Ascending aorta (tissue), 2 donors: Measurements from ENCODE around the gene B3GALT6. TPM values are rescaled to one million over a fixed set of nuclear protein-coding genes. Genes with fewer than 3 reads are reported as not detected.

ENCODE experiments used
- DNase-seq, 2 donors: peaks; one replicate each; pipeline ENCODE4 v3.0.0-alpha.2; 2019; ENCODE audit warnings: low spot score in 2 of 2
- H3K27ac ChIP-seq, 2 donors: fragments of 200-600 bp; sonication (generic); one replicate each; pipeline ENCODE4 v1.5.1; 2016 to 2017; ENCODE audit warnings: mild to moderate bottlenecking in 1 of 2
- H3K27me3 ChIP-seq: fragments of 200-600 bp; sonication (generic); one replicate; pipeline ENCODE4 v1.5.1; 2017
- H3K36me3 ChIP-seq, 2 donors: fragments of 200-600 bp; sonication (generic); one replicate each; pipeline ENCODE4 v1.5.1; 2016
- H3K4me1 ChIP-seq, 2 donors: fragments of 200-600 bp; sonication (generic); one replicate each; pipeline ENCODE4 v1.5.1; 2016 to 2017; ENCODE audit warnings: mild to moderate bottlenecking in 1 of 2
- H3K4me3 ChIP-seq, 2 donors: fragments of 200-600 bp; sonication (generic); one replicate each; pipeline ENCODE4 v1.5.1; 2016 to 2017; ENCODE audit warnings: mild to moderate bottlenecking in 1 of 2
- H3K9me3 ChIP-seq, 2 donors: fragments of 200-600 bp; sonication (generic); one replicate each; pipeline ENCODE4 v1.5.1; 2016
- intact Hi-C: fragments of 100-400 bp; cut with DNase I; formaldehyde crosslinking; loops from one replicate; pipeline ENCODE4 v1.15.1; 2023
- total RNA-seq: library from RNA; depleted of rRNA; stranded (reverse); fragments of >200 nt; gene quantifications from one replicate; pipeline ENCODE4 v1.1.0, GENCODE V29; 2016
- TF ChIP-seq, protein P1 (sequence below), 3 experiments: fragments of 200-600 bp in 2 of 3; fragments of 450-650 bp in 1 of 3; sonication (generic) in 2 of 3; IDR thresholded peaks; one replicate each; pipeline ENCODE4 v1.5.1; 2016 to 2019; ENCODE audit warnings: antibody characterized with exemption in 3 of 3, mild to moderate bottlenecking in 1 of 3, moderate library complexity in 1 of 3

The B3GALT6 gene
- total RNA-seq, 1 donor from 2014 or later = 94.9 TPM

DNA sequence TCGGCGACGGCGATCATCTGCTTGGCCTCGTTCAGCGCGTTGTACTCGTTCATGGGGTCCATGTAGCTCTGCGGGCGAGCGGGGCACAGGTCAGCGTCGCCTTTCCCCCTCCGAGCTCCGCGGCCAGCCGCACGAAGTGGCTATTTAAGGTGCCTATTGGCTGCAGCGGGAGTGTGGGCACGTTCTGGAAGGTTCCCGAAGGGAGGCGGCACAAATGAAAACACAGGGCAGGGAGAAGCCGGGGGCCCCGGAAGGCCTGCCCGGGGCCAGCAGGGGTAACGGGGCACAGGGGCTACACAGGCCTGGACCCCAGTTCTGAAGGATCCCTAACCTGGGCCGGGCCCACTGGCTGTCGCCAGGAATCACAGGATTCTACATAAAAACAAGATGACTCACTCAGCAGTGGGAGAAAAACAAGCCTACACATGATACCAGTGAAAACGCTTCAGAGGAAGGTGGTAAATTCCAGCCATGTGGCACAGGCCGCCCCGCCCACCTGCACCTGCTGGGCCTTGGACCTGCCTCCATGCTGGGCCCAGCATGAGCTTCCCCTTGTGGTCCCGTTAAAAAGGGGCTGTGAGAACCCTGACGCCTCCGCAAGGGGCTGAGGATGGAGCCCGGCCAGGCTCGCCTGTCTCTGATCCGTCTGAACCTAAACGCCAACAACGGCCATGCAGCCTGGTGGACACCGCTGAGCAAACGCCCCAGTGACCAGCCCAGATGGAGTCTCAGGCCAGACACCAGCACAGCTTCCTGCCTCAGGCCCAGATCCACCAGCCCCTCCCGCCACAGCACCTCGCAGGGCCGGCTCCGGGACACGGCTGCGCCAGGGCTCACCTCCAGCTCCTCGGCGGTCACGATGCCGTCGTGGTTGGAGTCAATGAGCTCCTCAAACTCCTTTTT, 14.2 kb upstream of the B3GALT6 start:
- intact Hi-C loops = no loop called here
- DNase-seq = no peak
- TF ChIP-seq, protein P1, sequence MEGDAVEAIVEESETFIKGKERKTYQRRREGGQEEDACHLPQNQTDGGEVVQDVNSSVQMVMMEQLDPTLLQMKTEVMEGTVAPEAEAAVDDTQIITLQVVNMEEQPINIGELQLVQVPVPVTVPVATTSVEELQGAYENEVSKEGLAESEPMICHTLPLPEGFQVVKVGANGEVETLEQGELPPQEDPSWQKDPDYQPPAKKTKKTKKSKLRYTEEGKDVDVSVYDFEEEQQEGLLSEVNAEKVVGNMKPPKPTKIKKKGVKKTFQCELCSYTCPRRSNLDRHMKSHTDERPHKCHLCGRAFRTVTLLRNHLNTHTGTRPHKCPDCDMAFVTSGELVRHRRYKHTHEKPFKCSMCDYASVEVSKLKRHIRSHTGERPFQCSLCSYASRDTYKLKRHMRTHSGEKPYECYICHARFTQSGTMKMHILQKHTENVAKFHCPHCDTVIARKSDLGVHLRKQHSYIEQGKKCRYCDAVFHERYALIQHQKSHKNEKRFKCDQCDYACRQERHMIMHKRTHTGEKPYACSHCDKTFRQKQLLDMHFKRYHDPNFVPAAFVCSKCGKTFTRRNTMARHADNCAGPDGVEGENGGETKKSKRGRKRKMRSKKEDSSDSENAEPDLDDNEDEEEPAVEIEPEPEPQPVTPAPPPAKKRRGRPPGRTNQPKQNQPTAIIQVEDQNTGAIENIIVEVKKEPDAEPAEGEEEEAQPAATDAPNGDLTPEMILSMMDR (IDR thresholded peaks at IDR 0.05) = no peak
- Histone ChIP-seq H3K9me3 (no peaks in the 10 kb centered on the region), H3K36me3 (peaks cover 60 to 67% of the 10 kb centered on the region in 2 donors), H3K27me3 (no peaks in the 10 kb centered on the region), H3K27ac (no peak overlapping the region), H3K4me3 (no peak overlapping the region), H3K4me1 (no peaks in the 10 kb centered on the region)

DNA sequence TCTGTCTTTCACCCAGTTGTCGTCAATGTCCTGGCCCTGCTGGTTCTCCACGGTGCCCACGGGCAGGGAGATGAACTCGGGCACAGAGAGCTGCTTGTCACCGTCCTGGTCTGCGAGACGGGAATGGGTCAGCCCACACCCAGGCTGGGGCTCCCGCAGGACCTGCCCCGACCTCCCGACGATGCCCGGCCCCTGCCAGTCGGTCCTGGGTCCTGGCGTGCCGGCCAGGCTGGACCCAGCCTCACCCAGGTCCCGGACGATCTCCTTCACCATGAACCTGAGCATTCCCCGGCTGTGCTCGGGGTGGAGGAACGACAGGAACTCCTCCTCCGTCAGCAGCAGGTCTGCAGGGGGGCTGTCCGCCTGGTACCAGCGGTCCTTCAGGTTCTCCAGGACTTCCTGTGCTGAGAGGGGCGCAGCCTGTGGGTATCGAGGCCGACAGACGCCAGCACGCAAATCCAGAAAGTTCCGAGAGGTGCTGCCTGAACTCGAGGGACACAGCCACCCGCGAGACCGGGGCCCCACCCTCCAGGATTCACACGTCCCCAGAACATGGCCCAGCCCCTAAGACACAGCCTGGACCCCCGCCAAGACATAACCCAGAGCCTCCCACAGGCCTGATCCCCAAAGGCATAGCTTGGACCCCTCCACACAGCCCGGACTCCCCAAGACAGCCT, 13.4 kb upstream of the B3GALT6 start:
- TF ChIP-seq, protein P1 (IDR thresholded peaks at IDR 0.05) = no peak
- H3K27ac ChIP-seq = no peak overlapping the region

DNA sequence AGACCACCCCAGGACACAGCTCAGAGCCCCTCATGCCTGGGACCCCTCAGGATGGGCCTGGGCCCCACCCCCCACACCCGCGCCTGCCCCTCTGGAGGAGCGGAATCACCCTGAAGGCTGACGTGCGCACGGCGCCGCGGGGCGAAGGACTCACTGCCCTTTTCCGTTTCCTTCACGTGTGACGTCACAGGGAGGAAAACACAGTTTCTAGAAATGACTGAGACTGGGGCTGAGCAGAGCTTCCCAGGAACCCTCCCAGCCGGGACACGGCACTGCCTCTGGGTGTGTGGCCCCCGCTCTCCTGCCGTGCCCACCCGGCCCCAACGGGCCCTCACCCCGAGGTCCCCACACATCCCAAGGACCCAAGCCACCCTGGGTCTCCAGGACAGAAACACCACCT, 12.7 kb upstream of the B3GALT6 start:
- DNase-seq = no peak
- H3K36me3 ChIP-seq = peaks cover 71 to 82% of the 10 kb centered on the region in 2 donors

More for the DNA sequence above, 13.4 kb upstream of the B3GALT6 start:
- Histone ChIP-seq H3K4me3 (no peak overlapping the region), H3K9me3 (no peaks in the 10 kb centered on the region), H3K36me3 (peaks cover 68 to 75% of the 10 kb centered on the region in 2 donors), H3K27me3 (no peaks in the 10 kb centered on the region), H3K4me1 (no peaks in the 10 kb centered on the region)
- DNase-seq = no peak
- intact Hi-C loops = no loop called here

DNA sequence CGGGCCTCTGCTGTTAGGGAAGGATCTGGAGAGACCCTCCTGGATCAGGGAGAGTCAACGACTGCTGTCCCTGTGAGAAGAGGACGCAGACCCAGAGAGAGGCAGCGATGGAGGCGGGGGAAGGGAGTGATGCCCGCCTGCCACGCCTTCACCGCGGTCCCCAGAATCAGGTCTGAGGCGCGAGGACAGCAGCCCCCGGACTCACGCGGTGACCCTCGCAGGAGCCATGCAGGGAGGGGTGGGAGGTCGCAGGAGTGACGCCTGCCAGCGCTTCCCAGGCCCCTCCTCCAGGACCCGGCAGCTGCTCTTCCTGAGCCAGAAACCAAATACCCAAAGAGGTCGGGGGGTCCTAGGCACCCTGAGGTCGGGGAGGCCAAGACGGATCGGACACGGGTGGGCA, 11.8 kb upstream of the B3GALT6 start:
- intact Hi-C loops = no loop called here
- Histone ChIP-seq H3K27ac (no peak overlapping the region), H3K4me3 (no peak overlapping the region), H3K36me3 (peaks cover 77 to 89% of the 10 kb centered on the region in 2 donors), H3K9me3 (no peaks in the 10 kb centered on the region), H3K27me3 (no peaks in the 10 kb centered on the region), H3K4me1 (no peaks in the 10 kb centered on the region)
- DNase-seq = no peak
- TF ChIP-seq, protein P1 (IDR thresholded peaks at IDR 0.05) = no peak

More for the DNA sequence above, 12.7 kb upstream of the B3GALT6 start:
- TF ChIP-seq, protein P1 (IDR thresholded peaks at IDR 0.05) = no peak
- Histone ChIP-seq H3K27ac (no peak overlapping the region), H3K27me3 (no peaks in the 10 kb centered on the region), H3K9me3 (no peaks in the 10 kb centered on the region), H3K4me3 (no peak overlapping the region), H3K4me1 (no peaks in the 10 kb centered on the region)
- intact Hi-C loops = no loop called here

DNA sequence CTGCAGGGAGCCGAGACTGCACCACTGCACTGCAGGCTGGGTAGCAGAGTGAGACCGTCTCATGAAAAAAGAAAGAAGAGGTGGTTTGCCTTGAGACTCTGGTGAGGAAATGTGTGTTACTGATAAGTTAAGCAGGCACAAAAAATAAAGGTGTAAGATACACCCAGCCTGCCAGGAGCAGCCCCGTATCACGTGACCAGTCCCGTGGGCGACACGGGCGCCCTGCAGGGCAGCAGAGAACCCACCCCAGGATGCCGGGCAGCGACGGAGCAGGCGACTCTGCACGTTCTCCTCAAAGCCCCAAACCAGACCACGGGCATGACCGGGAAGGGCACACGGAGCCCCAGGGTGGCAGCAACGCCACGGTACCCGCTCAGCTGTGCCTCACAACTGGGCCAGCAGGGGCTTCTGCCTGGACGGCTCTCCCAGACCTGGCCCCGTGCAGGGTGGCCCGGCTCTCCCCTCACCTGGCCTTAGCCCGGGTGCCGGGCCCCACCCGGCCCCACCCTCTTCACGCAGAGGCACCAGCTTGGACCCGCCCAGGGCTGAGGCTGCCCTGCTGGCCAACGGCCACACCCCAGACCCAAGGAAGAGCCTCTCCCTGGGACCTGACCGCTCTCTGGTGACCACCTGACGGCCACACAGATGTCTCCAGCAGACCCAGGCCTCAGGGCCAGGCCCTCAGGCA, 10.0 kb upstream of the B3GALT6 start:
- H3K4me3 ChIP-seq = no peak overlapping the region
- intact Hi-C loops = no loop called here
- no peak for DNase-seq
- TF ChIP-seq, protein P1 (IDR thresholded peaks at IDR 0.05) = no peak
- no peaks in the 10 kb centered on the region for H3K9me3 ChIP-seq
- no peaks in the 10 kb centered on the region for H3K27me3 ChIP-seq
- H3K4me1 ChIP-seq = no peaks in the 10 kb centered on the region
- peaks cover 78 to 96% of the 10 kb centered on the region in 2 donors for H3K36me3 ChIP-seq
- no peak overlapping the region for H3K27ac ChIP-seq
